GM21576 (cell line): ENCODE results near the gene TC2N.
A peak's percentile ranks its signal among the peaks of the same experiment; 100 is the strongest.
"Not testable (repeated sequence)": the region's sequence is repeated elsewhere in the genome, so short reads cannot be mapped to it uniquely, and the experiment has no call there.

Source experiments
- ATAC-seq: cut with Tn5 transposase; IDR thresholded peaks from one replicate; pipeline ENCODE4 v1.9.1; 2021; ENCODE audit warnings: mild to moderate bottlenecking, moderate library complexity; ENCODE audit not compliant: unreplicated experiment

The TC2N gene

GRCh38 chr14:91889477-91890211 is 22.3 kb upstream of the TC2N start:
- ATAC-seq, result no peak

- ATAC-seq, result no peak
Observed at GRCh38 chr14:91888641-91889476, 21.5 kb upstream of the TC2N start.

GRCh38 chr14:91886961-91887360 is 19.6 kb upstream of the TC2N start:
- ATAC-seq, result no peak

- ATAC-seq, result no peak
Observed at GRCh38 chr14:91885839-91886238, 18.5 kb upstream of the TC2N start.

GRCh38 chr14:91885113-91885712 is 17.9 kb upstream of the TC2N start:
- ATAC-seq, result no peak

- no peak for ATAC-seq
Observed at GRCh38 chr14:91884664-91885063, 17.3 kb upstream of the TC2N start.

- ATAC-seq, result no peak
Observed at GRCh38 chr14:91883753-91884152, 16.4 kb upstream of the TC2N start.

- ATAC-seq, result no peak
Observed at GRCh38 chr14:91882776-91883175, 15.4 kb upstream of the TC2N start.

GRCh38 chr14:91882369-91882768 is 15.0 kb upstream of the TC2N start:
- no peak for ATAC-seq

GRCh38 chr14:91879196-91879595 is 11.9 kb upstream of the TC2N start:
- ATAC-seq, result no peak

GRCh38 chr14:91878274-91878673 is 10.9 kb upstream of the TC2N start:
- no peak for ATAC-seq

GRCh38 chr14:91877376-91877915 is 10.1 kb upstream of the TC2N start:
- ATAC-seq, result no peak

GRCh38 chr14:91876492-91876891 is 9.2 kb upstream of the TC2N start:
- ATAC-seq, result no peak

- ATAC-seq, result no peak
Observed at GRCh38 chr14:91875525-91876286, 8.4 kb upstream of the TC2N start.

GRCh38 chr14:91873471-91874415 is 6.4 kb upstream of the TC2N start:
- ATAC-seq, result peak; percentile 79

- peak; percentile 18 for ATAC-seq
Observed at GRCh38 chr14:91872517-91873470, 5.5 kb upstream of the TC2N start.

GRCh38 chr14:91872011-91872501 is 4.7 kb upstream of the TC2N start:
- ATAC-seq, result peak; percentile 52

GRCh38 chr14:91871401-91871800 is 4.1 kb upstream of the TC2N start:
- ATAC-seq, result not testable (repeated sequence)
